Measurements from ENCODE around the gene ST7. TPM values are rescaled to one million over a fixed set of nuclear protein-coding genes. Genes with fewer than 3 reads are reported as not detected.

The ST7 gene
- total RNA-seq, 1 experiment from 2014 or later: 38.2 TPM

DNA sequence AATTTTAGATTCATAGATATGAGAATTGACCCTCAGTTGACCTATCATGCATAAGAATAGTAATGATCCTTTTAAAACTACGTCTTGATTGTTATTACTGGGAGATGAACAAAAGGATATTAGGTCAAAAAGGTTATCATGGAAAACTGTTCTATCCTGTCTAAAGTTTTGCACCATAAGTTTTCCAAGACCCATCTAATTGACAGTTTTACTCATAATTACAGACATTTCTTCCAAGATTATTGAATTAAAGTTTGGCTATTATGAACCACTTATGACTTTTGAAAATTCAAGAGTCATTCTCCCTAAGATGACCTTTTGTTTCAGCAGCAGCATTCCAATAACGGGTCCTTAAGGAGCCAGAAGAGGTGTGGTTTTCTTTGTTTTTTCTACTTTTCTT is 225.3 kb downstream of the ST7 start:
- Histone ChIP-seq H3K27me3 (replicated peaks; ENCODE audit: control insufficient read depth, insufficient read depth, low read length) (no peaks in the 10 kb centered on the region), H3K4me3 (ENCODE audit: low read depth, low read length) (no peak overlapping the region), H3K36me3 (ENCODE audit: control insufficient read depth, insufficient read depth, low read length) (no peaks in the 10 kb centered on the region), H3K9me3 (no peaks in the 10 kb centered on the region), H3K4me1 (no peaks in the 10 kb centered on the region)
- no TSS peak for BruUV-seq (replicated peaks)
- DNase-seq: no peak
- ChIA-PET CTCF (no interaction called here), POLR2A (no interaction called here)
- Mint-ChIP-seq H3K27me3 (ENCODE audit: insufficient read depth, unreplicated experiment) (no peaks in the 10 kb centered on the region), H3K9me3 (ENCODE audit: unreplicated experiment) (no peaks in the 10 kb centered on the region), H3K4me1 (ENCODE audit: low read depth, unreplicated experiment) (no peaks in the 10 kb centered on the region), H3K36me3 (ENCODE audit: insufficient read depth, unreplicated experiment) (peaks cover 13% of the 10 kb centered on the region), H3K27ac (ENCODE audit: unreplicated experiment) (no peak overlapping the region), H3K4me3 (ENCODE audit: unreplicated experiment) (no peak overlapping the region)
- TF ChIP-seq, protein P1, sequence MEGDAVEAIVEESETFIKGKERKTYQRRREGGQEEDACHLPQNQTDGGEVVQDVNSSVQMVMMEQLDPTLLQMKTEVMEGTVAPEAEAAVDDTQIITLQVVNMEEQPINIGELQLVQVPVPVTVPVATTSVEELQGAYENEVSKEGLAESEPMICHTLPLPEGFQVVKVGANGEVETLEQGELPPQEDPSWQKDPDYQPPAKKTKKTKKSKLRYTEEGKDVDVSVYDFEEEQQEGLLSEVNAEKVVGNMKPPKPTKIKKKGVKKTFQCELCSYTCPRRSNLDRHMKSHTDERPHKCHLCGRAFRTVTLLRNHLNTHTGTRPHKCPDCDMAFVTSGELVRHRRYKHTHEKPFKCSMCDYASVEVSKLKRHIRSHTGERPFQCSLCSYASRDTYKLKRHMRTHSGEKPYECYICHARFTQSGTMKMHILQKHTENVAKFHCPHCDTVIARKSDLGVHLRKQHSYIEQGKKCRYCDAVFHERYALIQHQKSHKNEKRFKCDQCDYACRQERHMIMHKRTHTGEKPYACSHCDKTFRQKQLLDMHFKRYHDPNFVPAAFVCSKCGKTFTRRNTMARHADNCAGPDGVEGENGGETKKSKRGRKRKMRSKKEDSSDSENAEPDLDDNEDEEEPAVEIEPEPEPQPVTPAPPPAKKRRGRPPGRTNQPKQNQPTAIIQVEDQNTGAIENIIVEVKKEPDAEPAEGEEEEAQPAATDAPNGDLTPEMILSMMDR (IDR thresholded peaks at IDR 0.05; ENCODE audit: insufficient read depth in 1 of 2, low read depth in 1 of 2, low read length in 1 of 2, severe bottlenecking in 1 of 2, unreplicated experiment in 1 of 2): no peak
- intact Hi-C loops (cut with micrococcal nuclease; ENCODE audit: unreplicated experiment): no loop called here

- Mint-ChIP-seq H3K27ac (ENCODE audit: unreplicated experiment) (no peak overlapping the region), H3K4me1 (ENCODE audit: low read depth, unreplicated experiment) (no peaks in the 10 kb centered on the region), H3K9me3 (ENCODE audit: unreplicated experiment) (no peaks in the 10 kb centered on the region), H3K4me3 (ENCODE audit: unreplicated experiment) (no peak overlapping the region), H3K27me3 (ENCODE audit: insufficient read depth, unreplicated experiment) (no peaks in the 10 kb centered on the region), H3K36me3 (ENCODE audit: insufficient read depth, unreplicated experiment) (peaks cover 14% of the 10 kb centered on the region)
- no peak for DNase-seq
- Histone ChIP-seq H3K4me3 (ENCODE audit: low read depth, low read length) (no peak overlapping the region), H3K4me1 (no peaks in the 10 kb centered on the region), H3K27me3 (replicated peaks; ENCODE audit: control insufficient read depth, insufficient read depth, low read length) (no peaks in the 10 kb centered on the region), H3K9me3 (no peaks in the 10 kb centered on the region), H3K36me3 (ENCODE audit: control insufficient read depth, insufficient read depth, low read length) (no peaks in the 10 kb centered on the region)
- ChIA-PET POLR2A (no interaction called here), CTCF (no interaction called here)
- BruUV-seq (replicated peaks): no TSS peak
- intact Hi-C loops (cut with micrococcal nuclease; ENCODE audit: unreplicated experiment): no loop called here
- TF ChIP-seq, protein P1 (IDR thresholded peaks at IDR 0.05; ENCODE audit: insufficient read depth in 1 of 2, low read depth in 1 of 2, low read length in 1 of 2, severe bottlenecking in 1 of 2, unreplicated experiment in 1 of 2): no peak
Observed at GRCh38 chr7:117179701-117180100, 226.4 kb downstream of the ST7 start.

GRCh38 chr7:117183729-117184128 is 230.4 kb downstream of the ST7 start:
- TF ChIP-seq, protein P1 (IDR thresholded peaks at IDR 0.05; ENCODE audit: insufficient read depth in 1 of 2, low read depth in 1 of 2, low read length in 1 of 2, severe bottlenecking in 1 of 2, unreplicated experiment in 1 of 2): no peak
- intact Hi-C loops (cut with micrococcal nuclease; ENCODE audit: unreplicated experiment): no loop called here
- POLR2A ChIA-PET: no interaction called here

More at GRCh38 chr7:117183729-117184128, 230.4 kb downstream of the ST7 start:
- Histone ChIP-seq H3K27me3 (replicated peaks; ENCODE audit: control insufficient read depth, insufficient read depth, low read length) (no peaks in the 10 kb centered on the region), H3K36me3 (ENCODE audit: control insufficient read depth, insufficient read depth, low read length) (no peaks in the 10 kb centered on the region), H3K9me3 (no peaks in the 10 kb centered on the region), H3K4me1 (no peaks in the 10 kb centered on the region), H3K4me3 (ENCODE audit: low read depth, low read length) (no peak overlapping the region)
- H3K27me3 Mint-ChIP-seq (ENCODE audit: insufficient read depth, unreplicated experiment): no peaks in the 10 kb centered on the region
- H3K9me3 Mint-ChIP-seq (ENCODE audit: unreplicated experiment): no peaks in the 10 kb centered on the region
- BruUV-seq (replicated peaks): no TSS peak
- no peak overlapping the region for H3K4me3 Mint-ChIP-seq (ENCODE audit: unreplicated experiment)
- DNase-seq: no peak
- H3K27ac Mint-ChIP-seq (ENCODE audit: unreplicated experiment): no peak overlapping the region
- peaks cover 14% of the 10 kb centered on the region for H3K36me3 Mint-ChIP-seq (ENCODE audit: insufficient read depth, unreplicated experiment)
- H3K4me1 Mint-ChIP-seq (ENCODE audit: low read depth, unreplicated experiment): no peaks in the 10 kb centered on the region
- CTCF ChIA-PET: no interaction called here
